ENCODE data around the gene MAP3K13.

- TF ChIP-seq SUZ12 (IDR thresholded peaks at IDR 0.05) (no peak), TARDBP (IDR thresholded peaks at IDR 0.05) (no peak), FOXA1 (IDR thresholded peaks at IDR 0.05) (no peak), NFRKB (IDR thresholded peaks at IDR 0.05) (no peak), SP1 (IDR thresholded peaks at IDR 0.05) (no peak), BHLHE40 (IDR thresholded peaks at IDR 0.05; ENCODE audit: borderline replicate concordance) (no peak), HDGF (IDR thresholded peaks at IDR 0.05; ENCODE audit: borderline replicate concordance) (no peak), FOXM1 (IDR thresholded peaks at IDR 0.05; ENCODE audit: borderline replicate concordance) (no peak), PKNOX1 (IDR thresholded peaks at IDR 0.05) (no peak), FOXK2 (IDR thresholded peaks at IDR 0.05) (no peak)
Observed at GRCh38 chr3:185366074-185366335, 3.1 kb downstream of the MAP3K13 start.

All from HEK293T (cell line).